GM10266 (cell line): Measurements from ENCODE around the gene ARF6.

ENCODE experiments used
- DNase-seq: peaks from one replicate; pipeline ENCODE4 v3.0.0; 2012; ENCODE audit errors: extremely low spot score
- CTCF ChIP-seq: IDR thresholded peaks from 2 replicates; pipeline ENCODE4 v1.5.1; 2012; ENCODE audit warnings: mild to moderate bottlenecking, low read depth; ENCODE audit not compliant: control insufficient read depth, insufficient read depth; ENCODE audit errors: missing control alignments

The ARF6 gene

GRCh38 chr14:49945448-49946319, 52.8 kb downstream of the ARF6 start:
- no peak for TF ChIP-seq CTCF
- no peak for DNase-seq
